ENCODE results near the gene PDLIM7.

The PDLIM7 gene, protein sequence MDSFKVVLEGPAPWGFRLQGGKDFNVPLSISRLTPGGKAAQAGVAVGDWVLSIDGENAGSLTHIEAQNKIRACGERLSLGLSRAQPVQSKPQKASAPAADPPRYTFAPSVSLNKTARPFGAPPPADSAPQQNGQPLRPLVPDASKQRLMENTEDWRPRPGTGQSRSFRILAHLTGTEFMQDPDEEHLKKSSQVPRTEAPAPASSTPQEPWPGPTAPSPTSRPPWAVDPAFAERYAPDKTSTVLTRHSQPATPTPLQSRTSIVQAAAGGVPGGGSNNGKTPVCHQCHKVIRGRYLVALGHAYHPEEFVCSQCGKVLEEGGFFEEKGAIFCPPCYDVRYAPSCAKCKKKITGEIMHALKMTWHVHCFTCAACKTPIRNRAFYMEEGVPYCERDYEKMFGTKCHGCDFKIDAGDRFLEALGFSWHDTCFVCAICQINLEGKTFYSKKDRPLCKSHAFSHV

GRCh38 chr5:177497292-177498012 is at the start of gene PDLIM7:
Gene PDLIM7 (minus strand): TSS chr5:177497604. CDS start chr5:177496512, 1,092 bp downstream.
- Mint-ChIP-seq H3K4me1 (peaks cover 59% of the 10 kb centered on the region), H3K27ac (peak within 1 kb of the TSS; percentile 96 to 97 (median 97)), H3K27me3 (ENCODE audit: low read depth) (peaks cover 4% of the 10 kb centered on the region), H3K4me3 (peak within 1 kb of the TSS; percentile 91 to 93 (median 93)), H3K36me3 (ENCODE audit: low read depth) (peaks cover 10% of the 10 kb centered on the region), H3K9me3 (no peaks in the 10 kb centered on the region)
- no peak for TF ChIP-seq CTCF (IDR thresholded peaks at IDR 0.05; ENCODE audit: unreplicated experiment in 3 of 3)

GRCh38 chr5:177546258-177546741 is 48.9 kb upstream of the PDLIM7 start:
- peaks cover 61% of the 10 kb centered on the region for H3K4me1 Mint-ChIP-seq
- H3K27me3 Mint-ChIP-seq (ENCODE audit: low read depth), result no peaks in the 10 kb centered on the region
- H3K4me3 Mint-ChIP-seq, result peak overlapping the region in 1 of 3 experiments; percentile 72
- no peaks in the 10 kb centered on the region for H3K9me3 Mint-ChIP-seq
- peak overlapping the region; percentile 71 to 89 (median 80) for H3K27ac Mint-ChIP-seq
- H3K36me3 Mint-ChIP-seq (ENCODE audit: low read depth), result peaks cover 22% of the 10 kb centered on the region
- TF ChIP-seq CTCF (IDR thresholded peaks at IDR 0.05; ENCODE audit: unreplicated experiment in 3 of 3), result no peak

- no peaks in the 10 kb centered on the region for H3K27me3 Mint-ChIP-seq (ENCODE audit: low read depth)
- H3K9me3 Mint-ChIP-seq, result no peaks in the 10 kb centered on the region
- H3K4me1 Mint-ChIP-seq, result peaks cover 66% of the 10 kb centered on the region
- peak overlapping the region in 1 of 3 experiments; percentile 66 for H3K4me3 Mint-ChIP-seq
- peaks cover 27% of the 10 kb centered on the region for H3K36me3 Mint-ChIP-seq (ENCODE audit: low read depth)
- peak overlapping the region; percentile 71 to 89 (median 80) for H3K27ac Mint-ChIP-seq
- TF ChIP-seq CTCF (IDR thresholded peaks at IDR 0.05; ENCODE audit: unreplicated experiment in 3 of 3), result no peak
Observed at GRCh38 chr5:177545487-177546257, 48.3 kb upstream of the PDLIM7 start.

GRCh38 chr5:177542816-177543465 is 45.5 kb upstream of the PDLIM7 start:
- H3K9me3 Mint-ChIP-seq, result no peaks in the 10 kb centered on the region
- TF ChIP-seq CTCF (IDR thresholded peaks at IDR 0.05; ENCODE audit: unreplicated experiment in 3 of 3), result no peak

GRCh38 chr5:177540438-177540837 is 43.0 kb upstream of the PDLIM7 start:
- TF ChIP-seq CTCF (IDR thresholded peaks at IDR 0.05; ENCODE audit: unreplicated experiment in 3 of 3), result no peak
- peak overlapping the region in 2 of 3 experiments; percentile 8 to 51 for H3K27ac Mint-ChIP-seq
- H3K36me3 Mint-ChIP-seq (ENCODE audit: low read depth), result peaks cover 38% of the 10 kb centered on the region
- peaks cover 59% of the 10 kb centered on the region for H3K4me1 Mint-ChIP-seq
- no peaks in the 10 kb centered on the region for H3K27me3 Mint-ChIP-seq (ENCODE audit: low read depth)
- no peaks in the 10 kb centered on the region for H3K9me3 Mint-ChIP-seq
- no peak overlapping the region for H3K4me3 Mint-ChIP-seq

More at GRCh38 chr5:177542816-177543465, 45.5 kb upstream of the PDLIM7 start:
- H3K4me3 Mint-ChIP-seq, result no peak overlapping the region
- H3K36me3 Mint-ChIP-seq (ENCODE audit: low read depth), result peaks cover 33% of the 10 kb centered on the region
- peaks cover 70% of the 10 kb centered on the region for H3K4me1 Mint-ChIP-seq
- H3K27me3 Mint-ChIP-seq (ENCODE audit: low read depth), result no peaks in the 10 kb centered on the region
- H3K27ac Mint-ChIP-seq, result peak overlapping the region in 1 of 3 experiments; percentile 6

Data from nephron (organoid).